GM21529 (cell line): ENCODE data around the gene DDX3X.
A peak's percentile ranks its signal among the peaks of the same experiment; 100 is the strongest.

Source experiments
- ATAC-seq: cut with Tn5 transposase; IDR thresholded peaks from one replicate; pipeline ENCODE4 v1.9.1; 2021; ENCODE audit not compliant: unreplicated experiment

Gene DDX3X

GRCh38 chrX:41327341-41327740 is 6.6 kb upstream of the DDX3X start:
- ATAC-seq, result no peak

- no peak for ATAC-seq
Measured at GRCh38 chrX:41329101-41329500, 4.9 kb upstream of the DDX3X start.

GRCh38 chrX:41332005-41332404 is 2.0 kb upstream of the DDX3X start:
- ATAC-seq, result no peak

- ATAC-seq, result peak; percentile 5
Measured at GRCh38 chrX:41332408-41333002, 1.5 kb upstream of the DDX3X start.

GRCh38 chrX:41333003-41333743 is 789 bp upstream of the DDX3X start:
- peak; percentile 43 for ATAC-seq

- peak; percentile 23 for ATAC-seq
Measured at GRCh38 chrX:41334363-41335197, 618 bp downstream of the DDX3X start.

GRCh38 chrX:41335198-41335957 is 1.4 kb downstream of the DDX3X start:
- no peak for ATAC-seq

GRCh38 chrX:41335958-41336331 is 2.0 kb downstream of the DDX3X start:
- no peak for ATAC-seq

- ATAC-seq, result no peak
Measured at GRCh38 chrX:41336447-41336846, 2.5 kb downstream of the DDX3X start.

GRCh38 chrX:41337140-41337539 is 3.2 kb downstream of the DDX3X start:
- ATAC-seq, result no peak

GRCh38 chrX:41338436-41338835 is 4.5 kb downstream of the DDX3X start:
- ATAC-seq, result no peak

GRCh38 chrX:41339148-41339547 is 5.2 kb downstream of the DDX3X start:
- no peak for ATAC-seq

- no peak for ATAC-seq
Measured at GRCh38 chrX:41344053-41344452, 10.1 kb downstream of the DDX3X start.

GRCh38 chrX:41347186-41347585 is 13.2 kb downstream of the DDX3X start:
- ATAC-seq, result no peak

- no peak for ATAC-seq
Measured at GRCh38 chrX:41348551-41348950, 14.6 kb downstream of the DDX3X start.

- no peak for ATAC-seq
Measured at GRCh38 chrX:41350150-41350975, 16.4 kb downstream of the DDX3X start.

- no peak for ATAC-seq
Measured at GRCh38 chrX:41350976-41351569, 17.1 kb downstream of the DDX3X start.

GRCh38 chrX:41351923-41352322 is 18.0 kb downstream of the DDX3X start:
- ATAC-seq, result no peak

GRCh38 chrX:41352329-41352838 is 18.4 kb downstream of the DDX3X start:
- ATAC-seq, result no peak

- ATAC-seq, result no peak
Measured at GRCh38 chrX:41353985-41354384, 20.0 kb downstream of the DDX3X start.
